ENCODE data around the gene ZDHHC5. TPM values are rescaled to one million over a fixed set of nuclear protein-coding genes. Genes with fewer than 3 reads are reported as not detected.

Gene ZDHHC5
- total RNA-seq, 1 experiment from 2014 or later = 51.6 TPM

GRCh38 chr11:57633394-57634070, 34.4 kb upstream of the ZDHHC5 start:
- ATAC-seq = no peak
- Mint-ChIP-seq H3K36me3 (no peaks in the 10 kb centered on the region), H3K4me3 (no peak overlapping the region), H3K9me3 (no peaks in the 10 kb centered on the region), H3K27ac (no peak overlapping the region), H3K27me3 (ENCODE audit: low read depth) (peaks cover 29% of the 10 kb centered on the region), H3K4me1 (peaks cover 22% of the 10 kb centered on the region)
- ChIA-PET CTCF (interaction anchor here (3.1 kb wide), 1 partner anchor 11 kb away, joined by 13 read pairs; no protein-coding TSS in a partner anchor), POLR2A (no interaction called here)
- TF ChIP-seq NR3C1 (CRISPR knock-in tag; conservative IDR thresholded peaks at IDR 0.05; ENCODE audit: low read depth) = no peak
- TF ChIP-seq NFE2L1 (CRISPR knock-in tag; IDR thresholded peaks at IDR 0.05) = no peak
- TF ChIP-seq NR2C2 (CRISPR knock-in tag; IDR thresholded peaks at IDR 0.05) = no peak
- no peak for TF ChIP-seq E2F5 (CRISPR knock-in tag; IDR thresholded peaks at IDR 0.05)
- TF ChIP-seq ZSCAN18 (CRISPR knock-in tag; IDR thresholded peaks at IDR 0.05) = no peak
- TF ChIP-seq CBFB (CRISPR knock-in tag; IDR thresholded peaks at IDR 0.05; ENCODE audit: low read depth) = no peak
- TF ChIP-seq STAT6 (CRISPR knock-in tag; conservative IDR thresholded peaks at IDR 0.05; ENCODE audit: low read depth) = no peak
- no peak for TF ChIP-seq MLX (CRISPR knock-in tag; IDR thresholded peaks at IDR 0.05)
- no peak for TF ChIP-seq JUN (CRISPR knock-in tag; IDR thresholded peaks at IDR 0.05)
- no peak for TF ChIP-seq ZNF138 (CRISPR knock-in tag; conservative IDR thresholded peaks at IDR 0.05)
- TF ChIP-seq ZNF416 (CRISPR knock-in tag; IDR thresholded peaks at IDR 0.05) = no peak
- TF ChIP-seq IRF2 (CRISPR knock-in tag; IDR thresholded peaks at IDR 0.05; ENCODE audit: borderline replicate concordance, low read depth) = no peak
- no peak for TF ChIP-seq SMAD4 (CRISPR knock-in tag; IDR thresholded peaks at IDR 0.05)
- TF ChIP-seq GABPB1 (CRISPR knock-in tag; IDR thresholded peaks at IDR 0.05) = no peak
- no peak for DNase-seq (ENCODE audit: low spot score)

GRCh38 chr11:57634311-57634710, 33.6 kb upstream of the ZDHHC5 start:
- peaks cover 3% of the 10 kb centered on the region; the same call in 1 of the 2 replicates for H3K36me3 Mint-ChIP-seq
- H3K27me3 Mint-ChIP-seq (ENCODE audit: low read depth) = peaks cover 29% of the 10 kb centered on the region
- ChIA-PET CTCF (no interaction called here), POLR2A (no interaction called here)
- H3K27ac Mint-ChIP-seq = no peak overlapping the region
- no peak overlapping the region for H3K4me3 Mint-ChIP-seq
- H3K4me1 Mint-ChIP-seq = peaks cover 19% of the 10 kb centered on the region
- no peak for ATAC-seq
- no peak for DNase-seq (ENCODE audit: low spot score)
- H3K9me3 Mint-ChIP-seq = no peaks in the 10 kb centered on the region
- TF ChIP-seq EMX1 (CRISPR knock-in tag; IDR thresholded peaks at IDR 0.05) (no peak), ZNF121 (CRISPR knock-in tag; IDR thresholded peaks at IDR 0.05) (no peak), ZBTB43 (CRISPR knock-in tag; IDR thresholded peaks at IDR 0.05) (no peak), KAT7 (CRISPR knock-in tag; IDR thresholded peaks at IDR 0.05; ENCODE audit: borderline replicate concordance) (no peak), ZNF396 (CRISPR knock-in tag; IDR thresholded peaks at IDR 0.05; ENCODE audit: borderline replicate concordance) (no peak), USF2 (CRISPR knock-in tag; IDR thresholded peaks at IDR 0.05) (no peak), NFYB (CRISPR knock-in tag; conservative IDR thresholded peaks at IDR 0.05; ENCODE audit: low read depth) (no peak), ZNF532 (CRISPR knock-in tag; IDR thresholded peaks at IDR 0.05; ENCODE audit: borderline replicate concordance) (no peak), CREM (CRISPR knock-in tag; IDR thresholded peaks at IDR 0.05) (no peak), TP53 (CRISPR knock-in tag; IDR thresholded peaks at IDR 0.05) (no peak)

Measured in WTC11 (cell line).